GM12872 (cell line): ENCODE results near the gene PPFIA4.

Experiments
- TF ChIP-seq, protein P1 (sequence below): IDR thresholded peaks from 3 replicates; pipeline ENCODE4 v1.5.1; 2011; ENCODE audit warnings: low read depth, mild to moderate bottlenecking, low read length, moderate library complexity; ENCODE audit not compliant: insufficient read depth

PPFIA4 gene

DNA sequence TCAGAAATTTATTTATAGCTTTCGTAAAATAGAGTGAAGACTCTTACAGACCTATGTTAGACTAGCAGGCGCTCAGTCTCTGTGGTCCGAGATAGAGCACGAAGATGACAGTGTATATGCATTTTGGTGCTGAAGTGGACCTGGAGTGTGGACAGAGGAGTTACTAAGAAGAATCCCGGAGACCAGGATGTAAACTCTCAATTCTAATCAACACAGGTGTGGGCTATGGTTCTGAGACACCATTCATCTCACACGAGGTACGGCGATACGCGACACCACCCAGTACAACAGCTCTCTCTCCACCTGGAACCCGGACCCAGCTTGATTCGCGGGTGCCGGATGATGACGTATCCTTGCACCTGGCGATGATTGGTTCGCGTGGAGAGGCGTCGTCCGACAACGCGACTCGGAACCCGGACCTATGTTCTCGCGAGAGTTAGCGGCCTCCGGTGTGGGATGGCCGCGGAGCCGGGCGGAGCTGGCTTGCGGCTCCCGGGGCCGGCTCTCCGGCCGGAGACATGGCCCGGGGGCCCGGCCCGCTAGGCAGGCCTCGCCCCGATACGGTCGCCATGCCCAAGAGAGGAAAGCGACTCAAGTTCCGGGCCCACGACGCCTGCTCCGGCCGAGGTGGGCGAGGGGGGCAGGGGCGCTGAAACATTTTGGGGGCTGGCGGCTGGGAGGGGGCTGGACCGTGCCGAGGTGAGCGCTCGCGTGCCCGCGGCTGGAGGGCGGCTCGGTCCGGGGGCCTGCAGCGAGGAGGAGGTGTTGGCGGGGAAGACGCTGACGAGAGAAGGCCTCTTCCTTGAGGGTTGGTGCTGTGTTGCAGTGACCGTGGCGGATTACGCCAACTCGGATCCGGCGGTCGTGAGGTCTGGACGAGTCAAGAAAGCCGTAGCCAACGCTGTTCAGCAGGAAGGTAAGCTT is 19.1 kb upstream of the PPFIA4 start, which contains the start of gene TMEM183A:
TSS of gene TMEM183A (plus strand) at position 427 of the 924 bp plus-strand sequence. CDS start at position 519, 92 bp downstream.
- TF ChIP-seq, protein P1, sequence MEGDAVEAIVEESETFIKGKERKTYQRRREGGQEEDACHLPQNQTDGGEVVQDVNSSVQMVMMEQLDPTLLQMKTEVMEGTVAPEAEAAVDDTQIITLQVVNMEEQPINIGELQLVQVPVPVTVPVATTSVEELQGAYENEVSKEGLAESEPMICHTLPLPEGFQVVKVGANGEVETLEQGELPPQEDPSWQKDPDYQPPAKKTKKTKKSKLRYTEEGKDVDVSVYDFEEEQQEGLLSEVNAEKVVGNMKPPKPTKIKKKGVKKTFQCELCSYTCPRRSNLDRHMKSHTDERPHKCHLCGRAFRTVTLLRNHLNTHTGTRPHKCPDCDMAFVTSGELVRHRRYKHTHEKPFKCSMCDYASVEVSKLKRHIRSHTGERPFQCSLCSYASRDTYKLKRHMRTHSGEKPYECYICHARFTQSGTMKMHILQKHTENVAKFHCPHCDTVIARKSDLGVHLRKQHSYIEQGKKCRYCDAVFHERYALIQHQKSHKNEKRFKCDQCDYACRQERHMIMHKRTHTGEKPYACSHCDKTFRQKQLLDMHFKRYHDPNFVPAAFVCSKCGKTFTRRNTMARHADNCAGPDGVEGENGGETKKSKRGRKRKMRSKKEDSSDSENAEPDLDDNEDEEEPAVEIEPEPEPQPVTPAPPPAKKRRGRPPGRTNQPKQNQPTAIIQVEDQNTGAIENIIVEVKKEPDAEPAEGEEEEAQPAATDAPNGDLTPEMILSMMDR, result no peak

DNA sequence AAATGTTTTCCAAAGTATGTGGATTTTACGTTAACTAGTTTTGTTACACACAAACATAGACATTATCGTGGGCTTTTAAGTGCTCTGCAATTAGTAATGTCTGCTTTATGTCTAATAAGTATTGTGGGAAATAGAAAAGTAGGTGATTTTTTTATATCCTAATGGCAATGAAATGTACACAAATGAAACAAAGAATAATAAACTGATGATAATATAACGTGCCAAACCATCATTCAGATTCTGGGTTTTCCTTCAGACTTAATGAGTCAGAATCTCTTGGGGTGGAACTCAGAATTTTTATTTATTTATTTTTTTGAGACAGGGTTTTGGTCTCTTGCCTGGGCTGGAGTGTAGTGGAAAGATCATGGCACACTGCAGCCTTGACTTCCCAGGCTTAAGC is 17.1 kb upstream of the PPFIA4 start:
- TF ChIP-seq, protein P1, result no peak

DNA sequence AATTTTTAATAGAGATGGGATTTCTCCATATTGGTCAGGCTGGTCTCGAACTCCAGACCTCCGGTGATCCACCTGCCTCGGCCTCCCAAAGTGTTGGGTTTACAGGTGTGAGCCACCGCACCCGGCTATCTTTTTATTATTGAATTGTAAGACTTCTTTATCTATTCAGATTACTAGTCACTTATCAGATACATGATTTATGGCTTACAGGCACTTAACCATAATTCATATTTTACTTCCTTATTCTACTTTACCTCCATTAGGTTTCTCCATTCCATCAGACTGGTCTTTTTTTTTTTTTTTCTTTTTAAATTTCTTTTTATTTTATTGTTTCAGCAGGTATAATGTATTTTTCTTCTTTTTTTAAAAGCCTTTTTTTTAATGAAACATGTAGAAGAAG is 14.7 kb upstream of the PPFIA4 start:
- TF ChIP-seq, protein P1, result no peak

DNA sequence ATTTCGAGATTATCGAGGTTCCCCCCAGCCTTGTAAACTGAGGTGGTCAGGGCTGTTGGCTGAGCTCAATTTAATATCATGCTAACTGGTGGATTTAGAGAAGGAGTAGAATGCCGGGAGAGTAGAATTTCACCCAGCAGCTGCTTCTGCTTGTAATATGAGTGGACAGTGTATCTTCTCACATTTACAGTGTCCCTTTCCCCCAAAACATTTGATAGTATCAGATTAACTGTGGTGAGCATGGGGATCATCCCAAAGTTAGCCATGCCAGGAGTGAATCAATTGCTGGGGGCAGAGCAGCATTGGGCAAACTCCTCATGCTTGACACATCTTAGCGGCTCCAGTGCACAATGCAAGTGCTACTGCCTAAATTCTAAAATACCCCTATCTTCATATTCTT is 9.2 kb upstream of the PPFIA4 start:
- TF ChIP-seq, protein P1, result no peak

DNA sequence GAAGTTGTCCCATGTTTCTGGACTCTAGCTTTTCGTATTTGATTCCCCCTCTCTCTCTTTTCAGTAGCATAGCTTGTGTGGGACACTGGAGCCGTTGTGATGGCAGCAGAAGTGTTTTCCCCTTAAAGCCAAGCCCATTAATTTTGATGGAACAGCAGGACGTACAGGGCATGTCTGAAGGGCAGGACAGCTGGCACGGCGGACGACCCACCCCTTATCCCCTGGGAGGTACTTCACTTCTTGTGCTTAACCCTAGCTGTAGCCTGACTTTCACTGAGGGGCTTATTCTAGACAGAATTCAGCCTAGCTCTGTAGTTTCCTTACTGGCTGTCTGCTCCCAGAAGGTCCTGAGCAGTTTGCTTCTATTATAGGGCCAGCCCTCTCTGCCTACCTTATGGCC is 8.6 kb upstream of the PPFIA4 start:
- TF ChIP-seq, protein P1, result no peak

DNA sequence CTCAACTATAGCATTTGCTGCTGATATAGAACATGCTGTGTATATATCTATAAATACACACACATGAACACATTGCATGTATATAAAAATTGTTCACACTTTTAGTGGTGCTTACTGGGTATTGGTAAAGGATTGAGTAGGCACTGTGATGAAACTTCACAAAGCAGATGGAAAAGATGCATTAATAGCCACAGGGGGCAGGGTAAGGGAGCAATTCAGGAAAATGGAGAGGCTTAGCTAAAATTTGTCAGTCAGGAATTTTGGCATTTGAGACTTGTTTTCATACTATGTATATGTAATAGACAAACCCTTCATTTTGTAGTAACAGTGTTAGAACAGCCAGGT is 633 bp upstream of the PPFIA4 start:
- TF ChIP-seq, protein P1, result no peak

DNA sequence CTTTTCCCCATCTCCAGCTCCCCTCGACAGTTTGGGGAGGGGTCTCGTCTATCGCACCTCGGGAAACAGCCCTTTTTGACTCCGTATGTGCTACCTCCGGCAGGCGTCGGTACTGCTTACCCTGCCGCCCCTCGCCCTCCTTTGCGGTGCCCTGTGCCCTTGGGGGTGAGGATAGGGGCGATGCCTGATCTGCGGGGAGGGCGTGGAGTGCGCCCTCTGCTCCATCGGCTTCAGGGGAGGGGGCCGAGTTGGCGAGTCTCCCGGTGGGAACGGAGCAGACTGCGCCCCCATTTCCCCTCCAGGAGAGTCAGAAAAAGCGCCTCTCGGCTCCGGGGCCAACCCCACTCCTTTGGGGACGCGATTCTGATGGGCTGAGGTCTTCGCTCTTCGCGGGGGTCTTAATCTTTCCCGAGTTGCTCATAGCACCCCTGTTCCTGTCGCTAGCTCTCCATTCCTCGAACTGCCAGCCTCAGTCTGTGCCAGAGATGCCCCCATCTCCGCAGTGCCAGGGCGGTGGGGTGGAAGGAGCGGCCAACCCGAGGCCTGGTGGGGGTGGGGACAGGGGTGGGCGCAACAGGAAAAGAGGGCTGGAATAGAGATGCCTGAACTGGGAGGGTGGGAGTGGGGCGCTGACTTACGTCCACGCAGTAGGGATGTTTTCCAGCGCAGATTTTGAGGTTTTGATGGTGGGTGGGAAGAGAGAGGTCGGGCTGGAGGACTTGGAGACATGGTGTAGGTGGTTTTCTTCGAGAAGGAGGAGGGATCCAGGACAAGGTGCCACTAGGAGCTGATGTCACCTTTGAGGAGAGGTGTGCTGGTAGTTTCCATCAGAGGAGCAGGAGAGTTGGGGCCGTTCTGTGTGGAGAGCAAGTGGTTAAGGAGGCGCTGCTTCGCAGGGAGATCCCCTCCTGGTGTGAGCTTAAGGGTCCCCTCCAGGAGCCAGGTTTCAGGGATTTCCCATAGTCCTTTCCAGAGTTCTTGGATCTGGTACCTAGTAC is 674 bp downstream of the PPFIA4 start:
- TF ChIP-seq, protein P1, result 0 out of 3 replicates have a peak, but pooled peaks have one; percentile 8
